Endothelial cell of umbilical vein (primary cell): ENCODE data around the gene CNTN1.

Experiments used
- EZH2 ChIP-seq: IDR thresholded peaks from 2 replicates; pipeline ENCODE4 v1.6.1; 2012; ENCODE audit warnings: borderline replicate concordance, low read depth, mild to moderate bottlenecking, moderate library complexity, low read length, inconsistent platforms; ENCODE audit not compliant: severe bottlenecking
- TF ChIP-seq, protein P1 (sequence below), 2 donors: IDR thresholded peaks; 1 replicate in 1 of 2; 2 replicates in 1 of 2; pipeline ENCODE4 v1.5.1; 2011; ENCODE audit warnings: low read length in 2 of 2, mild to moderate bottlenecking in 2 of 2, moderate library complexity in 2 of 2, control low read depth in 1 of 2, inconsistent platforms in 1 of 2, low read depth in 1 of 2; ENCODE audit not compliant: insufficient read depth in 1 of 2; ENCODE audit errors: extremely low read depth in 1 of 2

DNA sequence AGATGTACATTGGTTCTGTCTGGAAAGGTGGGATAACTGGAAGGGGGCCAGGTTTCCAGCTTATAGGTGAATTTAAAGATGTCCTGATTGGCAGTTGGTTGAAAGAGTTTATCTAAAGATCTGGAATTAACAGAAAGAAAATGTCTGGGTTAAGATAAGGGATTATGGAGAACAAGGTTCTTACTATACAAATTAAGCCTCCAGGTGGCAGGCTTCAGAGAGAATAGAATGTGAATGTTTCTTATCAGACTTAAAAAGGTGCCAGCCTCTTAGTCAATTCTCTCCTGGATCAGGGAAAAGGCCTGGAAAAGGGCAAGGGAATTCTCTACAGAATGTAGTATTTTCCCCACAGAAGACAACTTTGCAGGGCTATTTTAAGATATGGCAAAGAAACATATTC, 53.1 kb downstream of the CNTN1 start:
- TF ChIP-seq EZH2 = no peak
- TF ChIP-seq, protein P1, sequence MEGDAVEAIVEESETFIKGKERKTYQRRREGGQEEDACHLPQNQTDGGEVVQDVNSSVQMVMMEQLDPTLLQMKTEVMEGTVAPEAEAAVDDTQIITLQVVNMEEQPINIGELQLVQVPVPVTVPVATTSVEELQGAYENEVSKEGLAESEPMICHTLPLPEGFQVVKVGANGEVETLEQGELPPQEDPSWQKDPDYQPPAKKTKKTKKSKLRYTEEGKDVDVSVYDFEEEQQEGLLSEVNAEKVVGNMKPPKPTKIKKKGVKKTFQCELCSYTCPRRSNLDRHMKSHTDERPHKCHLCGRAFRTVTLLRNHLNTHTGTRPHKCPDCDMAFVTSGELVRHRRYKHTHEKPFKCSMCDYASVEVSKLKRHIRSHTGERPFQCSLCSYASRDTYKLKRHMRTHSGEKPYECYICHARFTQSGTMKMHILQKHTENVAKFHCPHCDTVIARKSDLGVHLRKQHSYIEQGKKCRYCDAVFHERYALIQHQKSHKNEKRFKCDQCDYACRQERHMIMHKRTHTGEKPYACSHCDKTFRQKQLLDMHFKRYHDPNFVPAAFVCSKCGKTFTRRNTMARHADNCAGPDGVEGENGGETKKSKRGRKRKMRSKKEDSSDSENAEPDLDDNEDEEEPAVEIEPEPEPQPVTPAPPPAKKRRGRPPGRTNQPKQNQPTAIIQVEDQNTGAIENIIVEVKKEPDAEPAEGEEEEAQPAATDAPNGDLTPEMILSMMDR (IDR thresholded peaks at IDR 0.05; ENCODE audit: extremely low read depth in 1 of 2, insufficient read depth in 1 of 2, low read depth in 1 of 2, low read length in 2 of 2) = no peak
